Testis (tissue), 3 donors: Measurements from ENCODE around the gene TBCA. TPM values are rescaled to one million over a fixed set of nuclear protein-coding genes. Genes with fewer than 3 reads are reported as not detected.

Experiments used
- DNase-seq: peaks from one replicate; pipeline ENCODE4 v3.0.0-alpha.2; 2019
- H3K27ac ChIP-seq, 2 donors: fragments of 200-600 bp; sonication (generic); one replicate each; pipeline ENCODE4 v1.5.1; 2019
- H3K27me3 ChIP-seq: fragments of 200-600 bp; sonication (generic); one replicate; pipeline ENCODE4 v1.5.1; 2019
- H3K36me3 ChIP-seq: fragments of 200-600 bp; sonication (generic); one replicate; pipeline ENCODE4 v1.5.1; 2017; ENCODE audit warnings: low read depth; ENCODE audit errors: missing control alignments
- H3K4me1 ChIP-seq: fragments of 200-600 bp; sonication (generic); one replicate; pipeline ENCODE4 v1.5.1; 2019
- H3K4me3 ChIP-seq, 2 donors: fragments of 200-600 bp; sonication (generic); one replicate each; pipeline ENCODE4 v1.5.1; 2017 to 2019
- H3K9me3 ChIP-seq: fragments of 200-600 bp; sonication (generic); one replicate; pipeline ENCODE4 v1.5.1; 2017
- CTCF ChIP-seq, 3 experiments: fragments of 450-650 bp in 2 of 3; fragments of 200-600 bp in 1 of 3; sonication (generic) in 1 of 3; IDR thresholded peaks; one replicate each; pipeline ENCODE4 v1.5.1; 2016 to 2019; ENCODE audit warnings: antibody characterized with exemption in 3 of 3, mild to moderate bottlenecking in 2 of 3, moderate library complexity in 1 of 3
- POLR2A ChIP-seq: fragments of 450-650 bp; IDR thresholded peaks from one replicate; pipeline ENCODE4 v1.6.1; 2017; ENCODE audit warnings: antibody characterized with exemption, mild to moderate bottlenecking, moderate library complexity
- WGBS, 2 donors: methylation state at CpG; one replicate each; pipeline ENCODE4 v1.1.5; 2018; 5-methylcytosine and 5-hydroxymethylcytosine counted together
- intact Hi-C: fragments of 100-400 bp; cut with DNase I; formaldehyde crosslinking; loops from one replicate; pipeline ENCODE4 v1.15.1; 2023; ENCODE audit warnings: low total_unique reads
- polyA plus RNA-seq: library from polyadenylated mRNA; stranded (reverse); fragments of 350-450 nt; fragmentation: Illumina TruSeq; extraction: RNeasy Lipid Tissue Mini Kit (QIAGEN cat#74804); gene quantifications from one replicate; pipeline ENCODE4 v1.2.3, GENCODE V29; 2014; ENCODE audit warnings: low read depth, low replicate concordance; ENCODE audit not compliant: insufficient read depth
- total RNA-seq, 2 donors: library from RNA; depleted of rRNA; stranded (reverse); fragments of >200 nt; gene quantifications; one replicate each; pipeline ENCODE4 v1.2.3, GENCODE V29; 2016

Gene TBCA
- total and polyA plus RNA-seq, 3 donors from 2014 or later: 116 to 187 (median 123) TPM

- H3K4me1 ChIP-seq: peaks cover 4% of the 10 kb centered on the region
- no peaks in the 10 kb centered on the region for H3K36me3 ChIP-seq
- WGBS, 2 donors: 61 to 66% methylated on average over 3 of the region's 3 CpGs
- no peak overlapping the region for H3K4me3 ChIP-seq
- no peaks in the 10 kb centered on the region for H3K27me3 ChIP-seq
- DNase-seq: no peak
- TF ChIP-seq CTCF (IDR thresholded peaks at IDR 0.05) (no peak), POLR2A (no peak)
- H3K27ac ChIP-seq: no peak overlapping the region
- no peaks in the 10 kb centered on the region for H3K9me3 ChIP-seq
- intact Hi-C loops: no loop called here
These were observed 48.9 kb downstream of the TBCA start for GRCh38 chr5:77727190-77727589.

GRCh38 chr5:77725616-77726015, 50.5 kb downstream of the TBCA start:
- H3K4me1 ChIP-seq: peaks cover 4% of the 10 kb centered on the region
- no peak overlapping the region for H3K4me3 ChIP-seq
- DNase-seq: no peak
- no peaks in the 10 kb centered on the region for H3K36me3 ChIP-seq
- no peak overlapping the region for H3K27ac ChIP-seq
- TF ChIP-seq POLR2A: no peak
- WGBS, 2 donors: 90 to 96% methylated on average over 7 of the region's 7 CpGs
- H3K9me3 ChIP-seq: no peaks in the 10 kb centered on the region
- intact Hi-C loops: no loop called here
- H3K27me3 ChIP-seq: no peaks in the 10 kb centered on the region

GRCh38 chr5:77724934-77725333, 51.2 kb downstream of the TBCA start:
- no peaks in the 10 kb centered on the region for H3K36me3 ChIP-seq
- no peak overlapping the region for H3K4me3 ChIP-seq
- 85 to 92% methylated on average over 5 of the region's 5 CpGs for WGBS, 2 donors
- no peaks in the 10 kb centered on the region for H3K9me3 ChIP-seq
- peaks cover 4% of the 10 kb centered on the region for H3K4me1 ChIP-seq
- H3K27ac ChIP-seq: no peak overlapping the region
- TF ChIP-seq POLR2A (no peak), CTCF (IDR thresholded peaks at IDR 0.05) (no peak)
- intact Hi-C loops: no loop called here
- H3K27me3 ChIP-seq: no peaks in the 10 kb centered on the region
- DNase-seq: no peak

- Histone ChIP-seq H3K9me3 (no peaks in the 10 kb centered on the region), H3K27ac (no peak overlapping the region), H3K36me3 (no peaks in the 10 kb centered on the region), H3K27me3 (no peaks in the 10 kb centered on the region), H3K4me1 (no peaks in the 10 kb centered on the region), H3K4me3 (no peak overlapping the region)
- TF ChIP-seq CTCF (IDR thresholded peaks at IDR 0.05): no peak
- no peak for TF ChIP-seq POLR2A
- intact Hi-C loops: no loop called here
- no peak for DNase-seq
- 89 to 93% methylated on average over 3 of the region's 3 CpGs for WGBS, 2 donors
These were observed 56.3 kb downstream of the TBCA start for GRCh38 chr5:77719666-77720363.

GRCh38 chr5:77718934-77719610, 57.1 kb downstream of the TBCA start:
- 82 to 88% methylated on average over 6 of the region's 6 CpGs for WGBS, 2 donors
- intact Hi-C loops: no loop called here
- Histone ChIP-seq H3K4me1 (no peaks in the 10 kb centered on the region), H3K4me3 (no peak overlapping the region), H3K27ac (no peak overlapping the region), H3K27me3 (no peaks in the 10 kb centered on the region), H3K9me3 (no peaks in the 10 kb centered on the region), H3K36me3 (no peaks in the 10 kb centered on the region)
- TF ChIP-seq POLR2A (no peak), CTCF (IDR thresholded peaks at IDR 0.05) (no peak)
- no peak for DNase-seq
